Measurements from ENCODE around the gene NCBP3. TPM values are rescaled to one million over a fixed set of nuclear protein-coding genes. Genes with fewer than 3 reads are reported as not detected.

The NCBP3 gene
- total RNA-seq, 1 donor: 10.8 TPM

DNA sequence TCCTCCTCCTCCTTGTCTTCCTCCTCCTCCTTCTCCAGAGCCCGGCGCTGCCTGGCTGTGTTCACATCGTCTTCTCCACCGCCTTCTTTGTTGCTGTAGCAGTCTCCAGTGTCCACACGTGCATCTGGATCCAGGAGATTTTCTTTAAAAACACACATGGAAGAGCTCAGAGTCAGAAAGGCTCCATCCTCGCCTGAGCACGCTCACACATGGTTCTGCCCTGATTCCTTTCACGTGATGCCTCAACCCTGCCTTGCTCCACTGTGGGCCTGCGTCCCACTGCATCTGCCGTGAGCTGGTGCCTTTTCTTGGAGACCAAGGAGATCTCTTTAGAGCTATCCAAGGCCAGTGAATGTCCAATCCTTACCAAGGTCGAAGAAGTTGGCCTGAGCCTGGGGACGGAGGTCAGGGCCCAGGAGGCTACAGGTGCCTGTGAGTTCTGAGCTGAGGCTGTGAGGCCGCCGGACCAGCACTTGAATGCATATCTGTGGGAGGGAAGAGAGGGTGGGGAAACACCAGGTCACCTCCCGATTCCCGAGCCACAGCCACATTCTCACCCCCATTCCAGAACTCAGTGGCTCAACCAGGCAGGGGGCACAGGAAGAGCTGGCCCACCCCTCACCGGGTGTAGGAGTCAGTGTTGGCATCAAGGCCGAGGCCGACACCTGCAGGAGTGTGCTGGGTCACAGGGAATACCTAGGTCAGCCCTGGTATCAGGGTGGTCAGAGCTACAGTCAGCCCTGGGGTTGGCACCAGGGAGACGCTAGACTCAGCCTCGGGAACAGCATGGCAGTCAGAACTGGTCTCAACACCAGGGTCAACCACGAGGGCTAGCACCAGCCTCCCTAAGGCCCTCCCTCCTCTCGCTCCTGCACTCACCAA lies 84.8 kb downstream of the NCBP3 start:
- no peak for DNase-seq (ENCODE audit: low read depth in 2 of 3, low spot score in 2 of 3)

DNA sequence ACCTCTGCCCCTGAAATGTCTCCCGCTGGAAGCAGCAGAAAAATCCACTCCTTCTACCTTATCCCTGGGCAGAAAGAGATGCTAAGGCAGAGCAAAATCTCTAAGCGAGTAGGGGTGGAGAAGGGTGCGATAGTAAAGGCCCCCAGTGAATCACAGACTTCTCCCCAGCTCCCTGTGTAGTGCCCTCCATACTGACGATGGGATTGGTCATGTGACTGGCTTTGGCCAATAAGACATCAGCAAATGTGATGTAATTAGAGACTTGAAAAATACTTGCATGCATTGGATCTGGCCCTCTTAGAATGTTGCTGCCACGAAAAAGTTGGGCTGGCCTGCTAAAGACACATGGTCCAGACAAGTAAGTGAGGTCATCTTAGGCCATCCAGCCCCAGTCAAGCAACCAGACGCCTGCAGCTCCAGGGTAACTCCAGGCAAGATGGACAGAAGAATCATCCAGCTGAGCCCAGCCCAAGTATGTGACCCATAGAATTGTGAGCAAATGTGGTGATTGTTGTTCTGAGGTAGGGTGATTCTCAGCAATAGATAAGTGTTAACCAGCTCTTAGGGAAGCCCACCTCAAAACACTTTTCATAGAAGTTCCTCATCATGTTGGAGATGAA lies 86.3 kb downstream of the NCBP3 start:
- DNase-seq (ENCODE audit: low read depth in 2 of 3, low spot score in 2 of 3): no peak

DNA sequence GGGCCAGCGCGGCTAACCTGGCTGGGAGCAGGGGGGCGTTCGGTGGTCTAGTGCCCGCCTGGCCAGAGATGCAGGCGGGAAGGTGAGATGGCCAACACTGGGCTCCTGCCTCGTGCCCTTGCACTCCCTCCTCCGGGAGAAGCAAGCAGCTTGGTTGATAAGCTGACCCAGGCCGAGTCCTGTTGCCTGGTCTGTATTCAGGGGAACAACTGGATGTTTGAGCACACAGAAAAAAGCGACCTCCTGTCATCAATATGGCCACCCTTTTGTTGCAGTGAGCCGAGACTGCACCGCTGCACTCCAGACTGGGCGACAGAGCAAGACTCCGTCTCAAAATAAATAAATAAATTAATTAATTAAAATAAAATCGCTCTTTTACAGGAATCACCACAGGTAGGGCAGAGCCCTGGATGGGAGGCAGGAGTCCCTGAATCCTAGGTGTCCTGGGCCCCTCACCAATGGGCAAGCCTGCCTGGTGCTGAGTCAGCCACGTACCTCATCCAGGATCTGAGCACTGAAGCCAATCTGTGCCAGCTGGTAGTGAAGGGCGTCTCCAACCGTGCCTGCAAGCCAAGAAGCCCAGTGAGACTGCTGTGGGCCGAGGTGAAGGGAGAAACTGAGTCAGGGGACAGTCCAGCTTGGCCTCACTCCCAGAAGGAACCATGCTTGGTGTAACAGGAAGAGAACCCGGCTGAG lies 90.6 kb downstream of the NCBP3 start:
- DNase-seq (ENCODE audit: low read depth in 2 of 3, low spot score in 2 of 3): no peak

DNA sequence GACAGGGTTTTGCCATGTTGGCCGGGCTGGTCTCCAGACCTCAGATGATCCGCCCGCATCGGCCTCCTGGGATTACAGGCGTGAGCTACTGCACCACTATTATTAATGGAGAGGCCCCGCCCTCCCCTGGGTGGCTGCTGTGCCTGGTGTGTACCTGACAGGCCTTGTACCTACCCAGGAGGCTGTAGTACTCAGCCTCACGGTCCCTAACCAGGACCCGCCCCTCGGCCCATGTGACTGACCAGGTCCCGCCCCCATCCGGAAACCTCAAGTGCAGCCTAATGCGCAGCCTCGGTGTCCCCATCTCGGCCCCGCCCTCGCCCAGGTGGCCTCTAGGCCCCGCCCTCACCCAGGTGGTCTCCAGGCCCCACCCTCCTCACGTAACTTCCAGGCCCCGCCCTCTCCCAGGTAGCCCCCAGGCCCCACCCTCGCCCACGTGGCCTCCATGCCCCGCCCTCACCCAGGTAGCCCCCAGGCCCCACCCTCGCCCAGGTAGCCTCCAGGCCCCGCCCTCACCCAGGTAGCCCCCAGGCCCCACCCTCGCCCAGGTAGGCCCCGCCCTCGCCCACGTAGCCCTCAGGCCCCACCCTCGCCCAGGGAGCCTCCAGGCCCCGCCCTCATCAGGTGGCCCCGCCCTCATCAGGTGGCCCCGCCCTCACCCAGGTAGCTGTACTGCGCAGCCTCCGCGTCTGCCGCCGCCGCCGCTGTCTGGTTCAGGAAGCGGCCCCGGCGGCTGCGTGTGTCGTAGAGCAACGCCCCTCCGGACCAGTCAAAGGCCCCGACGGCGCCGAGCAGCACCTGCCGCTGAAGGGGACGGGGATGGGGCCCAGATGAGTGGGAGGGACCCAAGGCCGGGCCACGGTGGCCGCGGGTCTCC lies 91.3 kb downstream of the NCBP3 start:
- DNase-seq (ENCODE audit: low read depth in 2 of 3, low spot score in 2 of 3): peak; percentile 75 to 86 (median 81)

DNA sequence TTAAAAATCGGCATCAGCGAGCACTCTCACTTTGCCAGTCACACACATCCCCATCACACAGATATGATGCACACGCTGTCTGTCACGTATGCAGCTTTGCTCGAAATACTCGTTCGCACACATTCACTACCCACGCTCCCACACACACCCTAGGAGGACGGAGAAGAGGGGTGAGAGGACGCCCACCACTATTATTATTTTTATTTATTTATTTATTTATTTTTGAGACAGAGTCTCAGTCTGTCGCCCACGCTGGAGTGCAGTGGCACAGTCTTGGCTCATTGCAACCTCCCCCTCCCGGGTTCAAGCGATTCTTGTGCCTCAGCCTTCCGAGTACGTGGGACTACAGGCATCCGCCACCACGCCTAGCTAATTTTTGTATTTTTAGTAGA lies 92.0 kb downstream of the NCBP3 start:
- DNase-seq (ENCODE audit: low read depth in 2 of 3, low spot score in 2 of 3): no peak

DNA sequence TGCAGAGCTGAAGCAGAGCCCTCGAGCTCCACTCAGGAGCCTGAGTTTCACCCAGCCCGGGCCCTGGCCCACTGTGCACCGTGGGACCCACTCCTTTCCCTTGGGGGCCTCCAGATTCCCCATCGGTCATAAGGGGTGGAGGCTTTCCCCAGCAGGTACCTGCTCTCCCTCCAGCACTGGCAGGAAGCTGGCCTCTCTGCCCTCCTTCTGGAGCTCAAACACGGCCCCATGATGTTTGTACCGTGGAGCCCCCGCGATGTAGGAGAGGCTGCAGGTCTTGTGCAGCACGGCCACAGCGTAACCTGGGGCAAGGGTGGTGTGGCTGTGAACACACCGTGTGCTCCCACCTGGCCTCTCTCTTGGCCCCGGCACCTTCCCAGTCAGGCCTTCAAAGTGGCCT lies 92.4 kb downstream of the NCBP3 start:
- no peak for DNase-seq (ENCODE audit: low read depth in 2 of 3, low spot score in 2 of 3)

Other genes with a start within 250 kb of the NCBP3 start
- 3.8 TPM for gene TRPV1, start 236.8 kb downstream of the NCBP3 start, total RNA-seq
- 16.4 TPM for gene SHPK, start 210.0 kb downstream of the NCBP3 start, total RNA-seq
- gene CTNS, start 209.5 kb downstream of the NCBP3 start, total RNA-seq: 19.1 TPM
- gene TAX1BP3, start 177.7 kb downstream of the NCBP3 start, total RNA-seq: 26.4 TPM
- gene EMC6, start 177.4 kb downstream of the NCBP3 start, total RNA-seq: 27.5 TPM
- 31.5 TPM for gene P2RX5, start 150.1 kb downstream of the NCBP3 start, total RNA-seq
- gene HASPIN, start 122.3 kb downstream of the NCBP3 start, total RNA-seq: 1.9 TPM
- 10.5 TPM for gene ITGAE, start 45.1 kb downstream of the NCBP3 start, total RNA-seq
- gene CAMKK1, start 46.8 kb upstream of the NCBP3 start, total RNA-seq: 3.5 TPM
- gene P2RX1, start 70.2 kb upstream of the NCBP3 start, total RNA-seq: 160 TPM
- 377 TPM for gene ATP2A3, start 118.2 kb upstream of the NCBP3 start, total RNA-seq

Data from hematopoietic multipotent progenitor cell (in vitro differentiated cells).